GM21360 (cell line): ENCODE data around the gene PEDS1.
"Not testable (repeated sequence)": the region's sequence is repeated elsewhere in the genome, so short reads cannot be mapped to it uniquely, and the experiment has no call there.

ENCODE experiments used
- ATAC-seq: cut with Tn5 transposase; IDR thresholded peaks from one replicate; pipeline ENCODE4 v1.9.1; 2021; ENCODE audit warnings: mild to moderate bottlenecking, moderate library complexity; ENCODE audit not compliant: unreplicated experiment

Gene PEDS1

GRCh38 chr20:50163570-50164317 lies 10.2 kb upstream of the PEDS1 start:
- ATAC-seq: no peak

DNA sequence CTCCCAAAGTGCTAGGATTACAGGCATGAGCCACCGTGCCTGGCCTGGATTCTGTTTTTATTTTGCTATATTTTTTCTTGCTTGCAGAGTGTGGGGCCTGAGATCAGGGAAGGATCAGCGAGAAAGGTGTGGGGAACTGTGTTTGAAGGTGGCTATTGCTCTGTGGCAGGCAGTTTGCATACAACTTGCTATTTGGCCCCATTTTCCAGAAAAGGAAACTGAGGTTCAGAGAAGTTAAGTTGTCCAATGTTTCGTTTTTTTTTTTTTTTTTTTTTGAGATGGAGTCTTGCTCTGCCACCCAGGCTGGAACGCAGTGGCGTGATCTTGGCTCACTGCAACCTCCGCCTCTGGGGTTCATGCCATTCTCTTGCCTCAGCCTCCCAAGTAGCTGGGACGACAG lies 8.0 kb upstream of the PEDS1 start:
- not testable (repeated sequence) for ATAC-seq

DNA sequence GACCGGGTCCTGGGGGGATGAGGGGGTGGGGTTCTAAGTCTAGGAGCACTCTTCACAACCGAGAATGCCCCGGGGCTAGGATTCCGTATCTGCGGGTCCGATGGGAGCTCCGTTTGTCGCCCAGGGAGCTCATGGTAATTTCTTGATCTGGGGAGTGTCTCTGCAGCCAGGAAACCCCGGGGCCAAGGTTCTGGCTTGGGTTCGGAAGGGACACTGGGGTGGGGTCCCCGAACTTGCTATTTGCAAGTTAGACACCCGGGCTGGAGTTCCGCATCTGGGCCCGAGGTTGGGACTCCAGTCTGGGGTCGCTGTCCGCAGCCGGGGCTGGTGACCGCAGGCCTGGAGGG lies 397 bp downstream of the PEDS1 start:
- no peak for ATAC-seq

DNA sequence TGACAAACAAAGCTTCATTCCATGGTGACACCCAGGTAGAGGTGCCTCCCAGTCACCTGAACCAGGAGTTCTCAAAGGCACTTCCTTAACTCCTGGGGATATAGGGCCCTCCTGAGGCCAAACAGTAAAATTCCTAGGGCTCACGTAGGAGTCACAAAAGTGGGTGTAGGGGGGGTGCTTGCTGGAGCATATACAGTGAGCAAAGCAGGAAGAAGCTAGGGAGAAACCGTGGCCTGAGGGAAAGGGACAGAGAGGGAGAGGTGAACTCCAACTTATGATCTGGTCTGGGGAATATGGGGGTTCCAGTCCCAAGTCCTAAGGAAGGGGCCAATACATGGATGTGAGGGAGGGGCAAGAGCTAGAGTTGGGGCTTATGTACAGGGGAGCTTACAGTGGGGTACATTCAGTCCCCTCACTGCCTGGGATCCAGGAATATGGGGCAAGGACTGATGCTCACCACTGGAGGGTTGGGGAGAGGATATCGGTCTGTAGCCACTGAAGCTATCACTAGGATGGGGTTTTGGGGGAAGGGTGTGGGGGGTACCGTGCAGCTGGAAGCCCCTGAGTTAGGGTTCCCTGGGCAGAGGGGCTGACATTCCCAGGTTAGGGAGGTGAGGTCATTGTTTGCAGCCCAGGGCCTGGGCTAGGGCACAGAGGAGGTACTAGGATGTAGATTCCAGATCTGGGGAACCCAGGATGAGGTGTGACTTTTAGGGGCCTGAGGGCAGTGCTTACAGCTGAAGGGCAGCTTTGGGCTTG lies 950 bp downstream of the PEDS1 start:
- ATAC-seq: no peak

- ATAC-seq: no peak
Observed at GRCh38 chr20:50151034-50151743, 2.3 kb downstream of the PEDS1 start.

DNA sequence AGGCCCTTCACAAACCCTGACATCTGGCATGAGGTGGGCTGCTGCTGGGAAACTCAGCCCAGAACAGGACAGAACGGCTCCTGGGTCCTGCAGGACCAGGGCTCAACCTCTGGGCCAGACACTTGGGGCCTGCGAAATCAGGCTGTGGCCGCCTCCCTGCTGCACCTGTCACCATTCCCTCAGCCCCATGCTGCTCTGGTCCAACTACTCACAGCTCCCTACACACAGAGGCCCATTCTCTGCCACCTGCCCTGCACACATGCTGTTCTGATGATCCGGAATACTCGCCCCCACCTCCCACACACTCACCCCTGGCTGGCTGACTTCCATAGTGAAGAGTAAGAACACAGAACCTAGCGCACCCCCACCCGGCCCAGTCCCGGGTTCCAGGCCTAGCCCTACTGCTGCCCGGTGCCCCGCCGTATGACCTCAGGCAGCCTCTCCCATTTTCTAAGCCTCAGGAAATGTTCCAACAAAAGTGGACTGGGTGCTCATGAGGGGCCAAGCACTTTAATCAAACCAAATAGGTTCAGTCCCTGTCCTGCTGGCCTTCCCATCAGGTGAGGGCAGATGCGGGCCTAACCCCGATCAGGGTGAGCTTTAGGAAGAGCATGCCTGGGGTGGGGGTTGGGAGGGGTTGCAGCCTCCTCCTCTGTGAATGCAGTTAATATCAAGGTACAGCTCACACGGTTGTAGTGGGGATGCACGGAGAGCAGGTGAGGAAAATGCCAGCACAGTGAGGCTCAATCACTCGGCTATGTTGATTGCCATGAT lies 3.9 kb downstream of the PEDS1 start:
- ATAC-seq: no peak

GRCh38 chr20:50146732-50147662 lies 6.5 kb downstream of the PEDS1 start:
- peak; percentile 61 for ATAC-seq

GRCh38 chr20:50146214-50146613 lies 7.3 kb downstream of the PEDS1 start:
- ATAC-seq: no peak

DNA sequence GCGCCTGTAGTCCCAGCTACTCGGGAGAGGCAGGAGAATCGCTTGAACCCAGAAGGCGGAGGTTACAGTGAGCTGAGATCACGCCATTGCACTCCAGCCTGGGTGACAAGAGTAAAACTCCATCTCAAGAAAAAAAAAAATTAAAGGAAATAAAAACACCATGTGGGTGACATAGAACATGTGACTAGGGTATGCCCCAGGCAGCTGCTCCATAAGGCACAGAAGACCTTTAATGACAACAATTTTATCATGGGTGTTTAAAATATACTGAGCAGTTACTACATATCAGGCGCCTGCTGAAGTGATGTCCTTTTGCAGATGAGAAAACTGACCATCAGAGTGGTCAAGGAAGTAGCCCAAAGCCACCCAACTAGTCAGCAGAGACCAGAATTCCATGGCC lies 8.0 kb downstream of the PEDS1 start:
- ATAC-seq: no peak

DNA sequence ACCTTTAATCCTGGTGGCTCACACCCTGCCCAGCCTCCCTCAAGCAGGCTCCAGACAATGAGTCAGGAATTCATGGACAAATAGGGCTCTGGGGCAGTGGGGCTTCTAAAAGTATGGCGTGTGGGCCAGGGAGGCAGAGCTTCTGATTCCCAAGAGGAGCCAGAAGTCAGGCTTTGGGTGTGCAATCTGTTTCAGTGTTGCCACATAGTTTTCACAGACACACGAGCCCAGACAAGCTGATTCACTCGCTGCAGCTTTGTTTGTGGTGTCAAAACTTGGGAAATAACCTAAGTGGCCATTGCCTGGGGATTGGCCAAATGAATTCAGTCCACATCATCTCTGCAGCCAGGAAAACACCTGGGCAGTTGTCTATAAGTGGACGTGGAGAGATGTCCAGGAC lies 9.2 kb downstream of the PEDS1 start:
- no peak for ATAC-seq

GRCh38 chr20:50142812-50143211 lies 10.7 kb downstream of the PEDS1 start:
- ATAC-seq: no peak

DNA sequence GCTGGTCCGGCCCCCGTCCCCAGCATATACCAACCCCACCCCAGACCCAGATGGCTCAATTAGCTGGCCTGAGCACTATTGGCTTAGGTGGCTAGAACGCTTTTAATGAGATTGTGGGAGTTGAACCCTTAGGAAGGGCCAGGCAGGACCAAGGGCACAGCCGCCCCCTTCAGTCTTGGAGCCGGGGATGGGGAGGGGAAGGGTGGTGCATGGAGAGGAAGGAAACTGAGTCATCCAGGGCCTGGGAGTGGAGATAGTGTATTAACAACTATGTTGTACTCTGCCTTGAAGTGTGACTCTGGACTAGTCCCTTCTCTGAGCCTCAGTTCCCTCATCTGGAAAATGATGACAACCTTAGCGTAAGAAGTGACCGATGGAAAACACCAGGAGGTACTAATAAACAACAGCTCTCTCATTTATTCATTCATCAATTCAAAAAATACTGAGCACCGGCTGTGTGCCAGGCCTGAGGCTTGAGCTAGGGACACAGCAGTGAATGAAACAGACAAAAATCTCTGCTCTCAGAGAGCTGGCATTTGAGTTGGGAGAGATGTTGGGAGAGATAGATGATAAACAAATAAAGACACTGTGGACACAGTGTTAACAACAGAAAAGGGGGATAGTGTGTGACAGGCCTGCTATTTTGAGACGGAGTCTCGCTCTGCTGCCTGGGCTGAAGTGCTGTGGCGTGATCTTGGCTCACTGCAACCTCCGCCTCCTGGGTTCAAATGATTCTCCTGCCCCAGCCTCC lies 11.5 kb downstream of the PEDS1 start:
- ATAC-seq: no peak

- no peak for ATAC-seq
Observed at GRCh38 chr20:50141018-50141675, 12.4 kb downstream of the PEDS1 start.

DNA sequence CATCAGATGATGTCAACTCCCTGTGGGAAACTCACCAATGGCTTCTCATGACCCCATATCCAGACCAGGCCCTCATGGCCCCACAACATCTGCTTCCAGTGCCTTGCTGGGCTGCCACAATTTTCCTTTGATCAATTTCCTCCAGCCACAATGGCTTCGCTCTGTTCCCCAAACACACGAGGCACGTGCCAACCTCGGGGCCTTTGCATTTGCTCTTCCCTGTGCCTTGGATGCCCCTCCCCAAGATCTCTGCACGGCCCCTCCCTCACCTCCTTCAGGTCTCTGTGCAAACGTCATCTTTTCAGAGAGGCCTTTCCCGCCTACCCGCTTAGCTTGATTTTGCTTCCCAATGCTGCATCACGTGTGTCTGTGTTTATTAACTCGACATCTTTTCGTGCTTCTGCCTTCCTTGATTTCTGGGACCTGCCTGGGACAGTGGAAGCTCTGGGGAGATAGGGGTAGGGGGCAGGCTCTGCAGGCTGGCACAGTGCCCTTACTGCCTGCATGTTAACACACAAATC lies 13.1 kb downstream of the PEDS1 start:
- no peak for ATAC-seq

DNA sequence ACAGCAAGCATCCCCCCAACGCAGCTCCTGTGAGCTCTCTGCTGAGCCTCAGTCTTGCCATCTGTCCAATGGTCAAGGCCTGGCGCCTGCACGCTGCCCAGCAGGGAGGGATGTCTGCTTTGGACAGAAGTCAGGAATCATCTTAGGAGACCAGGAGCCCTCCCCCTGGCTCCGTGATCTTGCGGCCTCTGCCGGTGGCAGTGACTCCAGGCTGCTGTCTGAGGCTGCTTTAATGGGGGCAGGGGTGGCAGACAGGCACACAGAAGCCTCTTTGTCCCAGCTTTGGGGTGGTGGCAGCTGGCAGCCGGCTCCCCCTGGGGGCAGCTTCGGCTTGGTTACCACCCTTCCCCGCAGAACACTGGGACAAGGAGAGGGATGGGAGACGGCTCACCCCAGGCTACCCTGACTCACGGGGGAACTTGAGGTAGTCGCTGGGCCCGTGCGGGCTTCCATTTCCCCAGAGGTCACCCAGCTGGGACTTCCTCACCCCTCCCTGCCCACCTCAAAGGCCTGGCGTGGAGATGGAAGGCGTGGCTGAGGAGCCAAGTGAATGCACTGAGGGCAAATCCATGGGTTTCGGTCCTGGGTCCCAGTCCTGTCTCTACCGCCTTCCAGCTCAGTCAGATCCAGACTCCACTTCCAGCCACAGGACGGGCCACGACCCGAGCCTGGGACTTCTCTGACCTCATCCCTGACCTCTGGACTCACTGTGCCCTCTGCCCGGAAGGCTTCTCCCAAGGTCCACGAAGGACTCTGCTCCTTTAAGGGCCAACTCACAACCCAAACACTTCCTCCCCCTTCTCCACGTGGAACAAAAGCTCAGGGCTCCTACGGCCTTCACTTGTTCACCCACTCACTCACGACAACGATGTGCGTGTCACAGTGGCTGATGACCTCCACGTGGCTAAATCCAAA lies 14.8 kb downstream of the PEDS1 start:
- ATAC-seq: no peak

- no peak for ATAC-seq
Observed at GRCh38 chr20:50138120-50138478, 15.4 kb downstream of the PEDS1 start.

DNA sequence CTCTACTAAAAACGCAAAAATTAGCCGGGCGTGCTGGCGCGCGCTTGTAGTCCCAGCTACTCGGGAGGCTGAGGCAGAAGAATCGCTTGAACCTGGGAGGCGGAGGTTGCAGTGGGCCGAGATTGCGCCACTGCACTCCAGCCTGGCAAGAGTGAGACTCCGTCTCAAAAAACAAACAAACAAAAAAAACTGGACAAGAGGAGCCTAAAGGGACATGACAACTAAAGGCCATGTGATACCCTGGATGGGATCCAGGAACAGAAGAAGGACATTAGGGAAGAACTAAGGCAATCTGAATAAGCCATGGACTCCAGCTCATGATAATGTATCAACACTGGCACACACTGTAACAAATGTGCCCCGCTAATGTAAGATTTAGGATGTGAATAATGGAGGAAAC lies 15.8 kb downstream of the PEDS1 start:
- not testable (repeated sequence) for ATAC-seq
